ENCODE data around the gene NACC1. TPM values are rescaled to one million over a fixed set of nuclear protein-coding genes. Genes with fewer than 3 reads are reported as not detected.
"Not testable (repeated sequence)": the region's sequence is repeated elsewhere in the genome, so short reads cannot be mapped to it uniquely, and the experiment has no call there.

NACC1 gene
- total RNA-seq, 1 donor from 2014 or later = 103 TPM

DNA sequence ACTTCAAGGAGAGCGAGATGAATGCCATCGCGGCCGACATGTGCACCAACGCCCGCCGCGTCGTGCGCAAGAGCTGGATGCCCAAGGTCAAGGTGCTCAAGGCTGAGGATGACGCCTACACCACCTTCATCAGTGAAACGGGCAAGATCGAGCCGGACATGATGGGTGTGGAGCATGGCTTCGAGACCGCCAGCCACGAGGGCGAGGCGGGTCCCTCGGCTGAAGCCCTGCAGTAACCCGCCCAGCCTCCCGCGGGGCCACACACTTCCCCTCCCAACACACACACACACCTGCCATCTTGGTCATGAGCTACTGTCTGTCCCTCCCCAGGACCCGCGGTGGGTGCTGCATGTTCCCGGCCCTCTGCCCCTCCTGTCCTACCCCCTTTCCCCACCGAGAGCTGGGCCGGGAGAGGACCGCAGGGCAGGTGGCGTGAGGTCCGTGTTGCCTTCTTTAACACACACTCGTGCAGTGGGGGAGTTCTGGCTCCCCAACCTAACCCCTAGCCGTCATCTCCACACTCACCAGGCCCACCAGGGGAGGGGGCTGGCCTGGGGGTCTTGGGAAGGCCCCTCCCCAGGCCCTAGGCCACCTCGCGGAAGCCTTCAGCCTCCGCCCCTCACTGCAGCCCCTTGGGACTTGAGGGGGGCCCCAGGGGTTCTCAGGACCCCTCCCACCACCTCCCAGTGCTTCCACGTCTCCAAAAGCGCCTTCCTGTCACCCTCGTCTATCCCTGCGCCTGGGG is 20.3 kb downstream of the NACC1 start:
- Mint-ChIP-seq H3K4me3 (ENCODE audit: low read depth) (no peak overlapping the region), H3K4me1 (ENCODE audit: low read depth) (no peaks in the 10 kb centered on the region), H3K27me3 (no peaks in the 10 kb centered on the region), H3K9me3 (ENCODE audit: low read depth) (no peaks in the 10 kb centered on the region), H3K36me3 (ENCODE audit: insufficient read depth) (peaks cover 4% of the 10 kb centered on the region), H3K27ac (no peak overlapping the region)
- TF ChIP-seq, protein P1, sequence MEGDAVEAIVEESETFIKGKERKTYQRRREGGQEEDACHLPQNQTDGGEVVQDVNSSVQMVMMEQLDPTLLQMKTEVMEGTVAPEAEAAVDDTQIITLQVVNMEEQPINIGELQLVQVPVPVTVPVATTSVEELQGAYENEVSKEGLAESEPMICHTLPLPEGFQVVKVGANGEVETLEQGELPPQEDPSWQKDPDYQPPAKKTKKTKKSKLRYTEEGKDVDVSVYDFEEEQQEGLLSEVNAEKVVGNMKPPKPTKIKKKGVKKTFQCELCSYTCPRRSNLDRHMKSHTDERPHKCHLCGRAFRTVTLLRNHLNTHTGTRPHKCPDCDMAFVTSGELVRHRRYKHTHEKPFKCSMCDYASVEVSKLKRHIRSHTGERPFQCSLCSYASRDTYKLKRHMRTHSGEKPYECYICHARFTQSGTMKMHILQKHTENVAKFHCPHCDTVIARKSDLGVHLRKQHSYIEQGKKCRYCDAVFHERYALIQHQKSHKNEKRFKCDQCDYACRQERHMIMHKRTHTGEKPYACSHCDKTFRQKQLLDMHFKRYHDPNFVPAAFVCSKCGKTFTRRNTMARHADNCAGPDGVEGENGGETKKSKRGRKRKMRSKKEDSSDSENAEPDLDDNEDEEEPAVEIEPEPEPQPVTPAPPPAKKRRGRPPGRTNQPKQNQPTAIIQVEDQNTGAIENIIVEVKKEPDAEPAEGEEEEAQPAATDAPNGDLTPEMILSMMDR (IDR thresholded peaks at IDR 0.05; ENCODE audit: unreplicated experiment) = no peak
- DNase-seq (ENCODE audit: low spot score, unreplicated experiment) = no peak

DNA sequence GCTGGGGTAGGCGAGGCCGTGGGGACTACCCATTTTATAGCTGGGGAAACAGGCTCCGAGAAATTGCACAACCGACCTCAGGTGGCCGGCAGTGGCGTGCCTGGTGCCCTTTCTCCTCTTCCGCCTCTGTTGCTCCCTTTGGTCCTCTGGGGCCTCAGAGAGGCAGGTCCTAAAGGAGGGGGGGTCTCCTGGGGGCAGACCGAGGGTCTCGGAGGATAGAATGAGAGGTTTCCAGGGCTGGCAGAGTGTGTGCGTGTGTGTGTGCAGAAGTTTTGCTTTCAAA is 20.8 kb downstream of the NACC1 start:
- no peak for DNase-seq (ENCODE audit: low spot score, unreplicated experiment)
- TF ChIP-seq, protein P1 (IDR thresholded peaks at IDR 0.05; ENCODE audit: unreplicated experiment) = no peak
- H3K4me3 Mint-ChIP-seq (ENCODE audit: low read depth) = no peak overlapping the region
- no peaks in the 10 kb centered on the region for H3K4me1 Mint-ChIP-seq (ENCODE audit: low read depth)
- H3K27ac Mint-ChIP-seq = no peak overlapping the region
- H3K9me3 Mint-ChIP-seq (ENCODE audit: low read depth) = no peaks in the 10 kb centered on the region
- no peaks in the 10 kb centered on the region for H3K27me3 Mint-ChIP-seq
- H3K36me3 Mint-ChIP-seq (ENCODE audit: insufficient read depth) = peaks cover 4% of the 10 kb centered on the region

DNA sequence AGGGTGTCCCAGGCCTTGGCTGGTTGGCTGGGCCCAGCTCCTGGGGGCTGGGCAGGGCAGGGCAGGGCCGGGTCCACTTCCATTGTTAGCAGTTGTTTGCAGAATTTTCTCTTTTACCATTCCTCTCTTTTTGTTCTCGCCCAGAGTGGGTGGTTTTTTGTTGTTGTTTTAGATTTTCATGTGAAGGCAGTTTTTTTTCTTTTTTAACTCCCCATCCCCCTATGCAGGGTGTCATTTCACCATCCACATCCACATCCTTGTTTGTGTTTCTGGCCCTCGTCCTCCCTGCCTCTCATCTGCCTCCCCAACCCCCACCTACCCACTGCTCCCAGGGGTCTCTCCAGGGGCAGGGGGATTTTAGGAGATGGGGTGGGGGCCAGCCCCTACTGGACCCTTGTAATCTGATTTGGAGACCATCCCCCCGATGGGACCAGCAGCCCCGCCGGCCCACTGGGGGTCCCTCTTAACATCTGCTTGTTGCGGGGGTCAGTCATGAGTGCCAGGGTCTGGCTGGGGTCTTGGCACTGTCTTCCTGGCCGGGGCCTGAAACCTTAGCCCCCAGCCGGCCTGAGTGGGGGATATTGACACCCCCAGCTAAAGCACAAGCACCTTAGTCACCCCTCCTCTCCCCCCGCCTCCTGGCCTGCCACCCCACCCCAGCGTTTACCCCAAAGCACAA is 21.7 kb downstream of the NACC1 start:
- peaks cover 4% of the 10 kb centered on the region for H3K36me3 Mint-ChIP-seq (ENCODE audit: insufficient read depth)
- H3K4me3 Mint-ChIP-seq (ENCODE audit: low read depth) = no peak overlapping the region
- H3K4me1 Mint-ChIP-seq (ENCODE audit: low read depth) = no peaks in the 10 kb centered on the region
- H3K9me3 Mint-ChIP-seq (ENCODE audit: low read depth) = no peaks in the 10 kb centered on the region
- DNase-seq (ENCODE audit: low spot score, unreplicated experiment) = no peak
- TF ChIP-seq, protein P1 (IDR thresholded peaks at IDR 0.05; ENCODE audit: unreplicated experiment) = no peak
- no peaks in the 10 kb centered on the region for H3K27me3 Mint-ChIP-seq
- H3K27ac Mint-ChIP-seq = no peak overlapping the region

DNA sequence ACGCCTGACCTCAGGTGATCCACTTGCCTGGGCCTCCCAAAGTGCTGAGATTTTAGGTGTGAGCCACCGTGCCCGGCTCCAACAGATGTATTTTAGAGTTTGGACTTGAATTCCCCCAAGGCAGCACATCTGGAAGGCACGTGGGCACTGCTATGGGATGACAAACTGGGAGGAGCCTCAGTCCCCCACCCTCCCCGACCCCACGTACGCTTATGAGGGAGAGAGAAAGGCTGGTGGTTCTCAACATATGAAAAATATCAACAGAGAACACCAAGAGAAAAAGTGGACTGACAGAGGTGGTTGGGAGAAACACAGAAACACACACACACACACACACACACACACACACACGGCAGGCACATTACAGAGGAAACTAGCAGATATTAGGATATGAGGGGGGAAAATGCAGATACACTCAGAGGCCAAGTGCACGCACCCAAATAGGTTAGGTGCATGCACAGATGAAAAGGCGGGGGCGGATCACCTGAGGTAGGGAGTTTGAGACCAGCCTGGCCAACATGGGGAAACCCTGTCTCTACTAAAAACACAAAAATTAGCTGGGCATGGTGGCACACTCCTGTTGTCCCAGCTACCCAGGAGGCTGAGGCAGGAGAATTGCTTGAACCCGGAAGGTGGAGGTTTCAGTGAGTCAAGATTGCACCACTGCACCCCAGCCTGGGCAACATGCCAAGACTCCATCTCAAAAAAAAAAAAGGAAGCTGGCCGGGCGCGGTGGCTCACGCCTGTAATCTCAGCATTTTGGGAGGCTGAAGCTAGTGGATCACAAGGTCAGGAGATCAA is 28.9 kb downstream of the NACC1 start:
- TF ChIP-seq, protein P1 (IDR thresholded peaks at IDR 0.05; ENCODE audit: unreplicated experiment) = no peak
- Mint-ChIP-seq H3K4me1 (ENCODE audit: low read depth) (peaks cover 10% of the 10 kb centered on the region), H3K36me3 (ENCODE audit: insufficient read depth) (no peaks in the 10 kb centered on the region), H3K9me3 (ENCODE audit: low read depth) (no peaks in the 10 kb centered on the region), H3K27ac (no peak overlapping the region), H3K27me3 (no peaks in the 10 kb centered on the region), H3K4me3 (ENCODE audit: low read depth) (no peak overlapping the region)
- DNase-seq (ENCODE audit: low spot score, unreplicated experiment) = no peak

DNA sequence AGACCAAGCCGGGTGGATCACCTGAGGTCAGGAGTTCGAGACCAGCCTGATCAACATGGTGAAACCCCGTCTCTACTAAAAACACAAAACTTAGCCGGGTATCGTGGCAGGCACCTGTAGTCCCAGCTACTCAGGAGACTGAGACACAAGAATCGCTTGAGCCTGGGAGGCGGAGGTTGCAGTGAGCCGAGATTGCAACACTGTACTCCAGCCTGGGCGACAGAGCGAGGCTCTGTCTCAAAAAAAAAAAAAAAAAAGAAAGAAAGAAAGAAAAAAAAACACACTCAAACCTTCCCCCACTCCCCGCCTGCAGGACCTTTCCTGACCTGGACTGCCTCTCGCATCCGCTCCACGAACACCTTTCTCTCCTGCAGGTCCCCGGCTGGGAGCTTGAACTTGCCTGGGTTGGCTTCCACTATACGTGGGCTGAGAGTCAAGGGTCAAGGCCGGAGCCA is 31.1 kb downstream of the NACC1 start:
- H3K27me3 Mint-ChIP-seq; H3K36me3 Mint-ChIP-seq (ENCODE audit: insufficient read depth); H3K4me1 Mint-ChIP-seq (ENCODE audit: low read depth); H3K9me3 Mint-ChIP-seq (ENCODE audit: low read depth): not testable (repeated sequence)
- peak overlapping the region; percentile 45 for H3K27ac Mint-ChIP-seq
- DNase-seq (ENCODE audit: low spot score, unreplicated experiment) = peak; percentile 19
- H3K4me3 Mint-ChIP-seq (ENCODE audit: low read depth) = peak overlapping the region; percentile 96

All from progenitor cell of endocrine pancreas (in vitro differentiated cells).